CD4-positive, alpha-beta T cell treated with Interleukin-12 subunit alpha and Interleukin-12 subunit beta, for 1 hour (primary cell): ENCODE data around the gene CYSRT1.
"Not testable (repeated sequence)": the region's sequence is repeated elsewhere in the genome, so short reads cannot be mapped to it uniquely, and the experiment has no call there.

ENCODE experiments used
- DNase-seq: peaks from one replicate; pipeline ENCODE4 v3.0.0-alpha.2; 2020

CYSRT1 gene

GRCh38 chr9:137253717-137254623 is 29.0 kb downstream of the CYSRT1 start:
- DNase-seq = no peak

GRCh38 chr9:137254624-137255447 is 29.9 kb downstream of the CYSRT1 start, which contains the start of gene NELFB:
NELFB (plus strand) TSS chr9:137255327.
- DNase-seq = peak; percentile 96

GRCh38 chr9:137255448-137256114 is 30.6 kb downstream of the CYSRT1 start:
- DNase-seq = no peak

- no peak for DNase-seq
Observed at GRCh38 chr9:137256362-137256761, 31.4 kb downstream of the CYSRT1 start.

- no peak for DNase-seq
Observed at GRCh38 chr9:137256856-137257255, 31.9 kb downstream of the CYSRT1 start.

GRCh38 chr9:137262173-137262908 is 37.4 kb downstream of the CYSRT1 start:
- DNase-seq = not testable (repeated sequence)

- DNase-seq = no peak
Observed at GRCh38 chr9:137262909-137263285, 37.9 kb downstream of the CYSRT1 start.

- DNase-seq = no peak
Observed at GRCh38 chr9:137263506-137263905, 38.5 kb downstream of the CYSRT1 start.

GRCh38 chr9:137264067-137264466 is 39.1 kb downstream of the CYSRT1 start:
- no peak for DNase-seq

- DNase-seq = no peak
Observed at GRCh38 chr9:137265496-137266161, 40.7 kb downstream of the CYSRT1 start.

GRCh38 chr9:137266162-137266527 is 41.2 kb downstream of the CYSRT1 start:
- DNase-seq = no peak

GRCh38 chr9:137266585-137267453 is 41.8 kb downstream of the CYSRT1 start:
- no peak for DNase-seq

- DNase-seq = no peak
Observed at GRCh38 chr9:137267933-137268355, 43.0 kb downstream of the CYSRT1 start.

GRCh38 chr9:137268538-137269201 is 43.7 kb downstream of the CYSRT1 start:
- DNase-seq = no peak

- no peak for DNase-seq
Observed at GRCh38 chr9:137269231-137269772, 44.3 kb downstream of the CYSRT1 start.

- peak; percentile 17 for DNase-seq
Observed at GRCh38 chr9:137270929-137271695, 46.1 kb downstream of the CYSRT1 start.

- DNase-seq = no peak
Observed at GRCh38 chr9:137271696-137272076, 46.7 kb downstream of the CYSRT1 start.

GRCh38 chr9:137272241-137273094 is 47.5 kb downstream of the CYSRT1 start:
- no peak for DNase-seq
